Suppressor macrophage treated with lipopolysaccharide for 1 hour (primary cell): Measurements from ENCODE around the gene KLK2.

Experiments
- DNase-seq, 3 donors: peaks; one replicate each; pipeline ENCODE4 v3.0.0-alpha.2; 2020 to 2022

Gene KLK2

GRCh38 chr19:50873056-50873455 is at the start of gene KLK2:
TSS of gene KLK2 (plus strand) at chr19:50873439. CDS start at chr19:50873474, 35 bp downstream.
- DNase-seq = no peak

- no peak for DNase-seq
These were observed 46.6 kb upstream of the KLK2 start for GRCh38 chr19:50826492-50827240.

GRCh38 chr19:50827476-50827875 is 45.8 kb upstream of the KLK2 start:
- no peak for DNase-seq

- no peak for DNase-seq
These were observed 43.4 kb upstream of the KLK2 start for GRCh38 chr19:50829801-50830200.

- no peak for DNase-seq
These were observed 42.8 kb upstream of the KLK2 start for GRCh38 chr19:50830266-50831025.

GRCh38 chr19:50831026-50831396 is 42.2 kb upstream of the KLK2 start:
- no peak for DNase-seq

GRCh38 chr19:50832666-50833065 is 40.6 kb upstream of the KLK2 start:
- DNase-seq = no peak

- no peak for DNase-seq
These were observed 40.0 kb upstream of the KLK2 start, which contains the start of gene KLK15 for GRCh38 chr19:50833117-50833801. TSS of gene KLK15 (minus strand) at chr19:50833574. CDS start at chr19:50831492, 2,082 bp downstream.

GRCh38 chr19:50833802-50834167 is 39.5 kb upstream of the KLK2 start:
- DNase-seq = no peak

- DNase-seq = no peak
These were observed 38.0 kb upstream of the KLK2 start for GRCh38 chr19:50835103-50835784.

GRCh38 chr19:50835785-50836542 is 37.3 kb upstream of the KLK2 start:
- peak; percentile 66 to 91 (median 81) for DNase-seq

- DNase-seq = no peak
These were observed 36.6 kb upstream of the KLK2 start for GRCh38 chr19:50836543-50837195.

GRCh38 chr19:50837300-50837699 is 35.9 kb upstream of the KLK2 start:
- DNase-seq = no peak

- no peak for DNase-seq
These were observed 35.0 kb upstream of the KLK2 start for GRCh38 chr19:50838239-50838638.

GRCh38 chr19:50839712-50840655 is 33.3 kb upstream of the KLK2 start:
- no peak for DNase-seq

- no peak for DNase-seq
These were observed 31.1 kb upstream of the KLK2 start for GRCh38 chr19:50842130-50842529.

- DNase-seq = no peak
These were observed 30.0 kb upstream of the KLK2 start for GRCh38 chr19:50843205-50843604.

- DNase-seq = no peak
These were observed 29.5 kb upstream of the KLK2 start for GRCh38 chr19:50843701-50844221.

- DNase-seq = no peak
These were observed 28.8 kb upstream of the KLK2 start for GRCh38 chr19:50844296-50844935.

- DNase-seq = no peak
These were observed 22.5 kb upstream of the KLK2 start for GRCh38 chr19:50850738-50851137.
